ENCODE results near the gene GNAO1.

Gene GNAO1

GRCh38 chr16:56351481-56351880, 160.2 kb downstream of the GNAO1 start:
- DNase-seq, result no peak

DNA sequence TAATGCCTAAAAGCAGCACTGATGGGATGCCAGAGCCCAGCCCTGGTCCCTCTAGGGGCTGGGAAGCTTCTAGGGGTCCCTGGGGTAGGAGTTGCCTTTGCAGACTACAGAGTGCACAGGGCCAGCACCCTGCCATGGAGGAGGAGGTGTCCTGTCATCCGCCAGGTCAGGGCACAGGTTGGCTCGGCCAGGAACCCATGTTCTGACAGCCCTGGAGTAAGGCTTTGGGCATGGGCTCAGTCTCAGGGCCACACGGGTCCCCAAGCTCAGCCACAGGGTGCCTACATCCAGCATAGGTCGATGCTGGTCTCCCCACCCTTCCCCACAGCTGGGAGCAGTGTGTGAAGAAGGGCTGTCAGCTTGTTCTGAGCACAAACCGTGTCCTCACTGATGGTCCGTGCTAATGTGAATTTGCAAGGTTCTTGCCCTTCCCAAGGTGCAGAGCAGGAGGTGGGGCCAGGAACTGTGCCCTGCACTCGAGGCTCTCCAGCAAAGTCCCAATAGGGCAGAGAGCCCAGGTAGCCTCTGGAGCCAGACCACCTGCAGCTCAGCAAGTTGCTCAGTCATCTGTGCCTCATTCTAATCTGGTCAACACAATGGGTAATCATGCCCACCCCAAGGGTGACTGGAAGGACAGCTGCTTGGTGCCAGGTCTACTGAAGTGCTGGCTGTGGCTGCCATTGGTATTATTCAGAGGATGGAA, 161.2 kb downstream of the GNAO1 start:
- no peak for DNase-seq

DNA sequence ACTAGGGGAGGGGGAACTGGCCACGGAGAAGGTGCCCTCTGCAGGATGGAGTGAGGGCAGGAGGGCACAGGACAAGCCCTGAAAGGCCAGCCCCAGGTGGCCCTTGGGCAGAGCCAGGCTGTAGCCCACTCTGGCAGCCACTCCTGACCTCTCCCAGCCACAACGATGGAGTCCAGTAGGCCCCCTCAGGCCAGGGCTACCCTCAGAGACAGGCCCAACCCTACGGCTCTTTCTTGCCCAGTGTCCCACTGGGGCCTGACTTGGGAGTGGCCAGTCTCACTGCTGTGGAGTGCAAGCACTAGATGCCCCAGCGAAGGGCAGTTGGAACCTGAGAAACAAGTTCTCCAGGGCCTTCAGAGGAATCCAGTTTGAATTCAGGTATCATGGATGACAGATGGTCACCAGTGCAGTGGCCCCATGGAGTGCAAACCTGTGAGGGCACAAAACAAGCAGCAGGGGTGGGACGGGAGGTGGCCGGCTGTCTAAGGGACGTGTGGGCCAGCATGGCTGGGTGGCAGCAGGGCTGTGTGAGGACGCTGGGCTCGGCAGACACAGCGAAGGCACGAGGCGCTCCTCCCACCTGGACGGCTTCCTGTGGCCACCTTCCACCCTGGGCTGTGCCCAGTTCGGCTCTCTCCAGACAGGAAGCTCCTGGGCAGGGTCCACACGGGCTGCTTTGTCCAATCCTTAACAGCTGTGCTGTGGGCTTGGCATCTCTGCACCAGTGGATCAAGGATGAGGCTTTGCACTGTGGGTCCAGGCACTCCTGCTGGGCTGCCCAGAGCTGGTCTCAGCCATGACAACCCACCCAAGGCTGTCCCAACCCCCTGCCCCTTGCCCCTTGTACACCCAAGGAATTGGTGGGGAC, 162.0 kb downstream of the GNAO1 start:
- DNase-seq, result no peak

DNA sequence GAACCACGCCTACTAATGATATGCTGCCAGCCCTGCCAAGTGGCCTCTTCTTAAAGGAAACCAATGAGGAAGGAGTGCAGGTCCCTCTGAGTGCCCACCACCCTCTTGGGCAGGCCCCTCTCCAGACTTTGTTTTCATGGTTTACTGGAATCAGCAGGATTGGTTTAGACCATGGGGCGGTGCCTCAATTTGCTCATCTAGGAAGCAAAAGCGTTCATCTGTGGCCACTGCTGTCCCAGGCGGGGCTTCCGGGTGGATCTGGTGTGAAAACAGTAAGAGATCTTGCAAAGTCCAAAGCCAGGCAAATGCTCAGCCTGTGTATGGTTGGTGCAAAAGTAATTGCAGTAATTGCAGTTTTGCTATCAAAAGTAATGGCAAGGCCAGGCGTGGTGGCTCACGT, 162.7 kb downstream of the GNAO1 start:
- DNase-seq, result no peak

DNA sequence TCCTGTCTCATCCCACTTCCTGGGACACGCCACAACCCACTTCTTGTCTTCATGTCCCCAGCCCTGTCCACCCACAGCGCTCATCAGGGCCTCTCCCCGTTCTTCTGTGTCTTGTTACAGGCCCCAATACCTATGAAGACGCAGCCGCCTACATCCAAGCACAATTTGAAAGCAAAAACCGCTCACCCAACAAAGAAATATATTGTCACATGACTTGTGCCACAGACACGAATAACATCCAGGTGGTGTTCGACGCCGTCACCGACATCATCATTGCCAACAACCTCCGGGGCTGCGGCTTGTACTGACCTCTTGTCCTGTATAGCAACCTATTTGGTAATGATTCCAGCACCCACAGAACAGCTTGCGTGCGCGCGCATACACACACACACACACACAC, 163.5 kb downstream of the GNAO1 start:
- DNase-seq, result no peak

- no peak for DNase-seq
Measured at GRCh38 chr16:56355221-56355620, 163.9 kb downstream of the GNAO1 start.

DNA sequence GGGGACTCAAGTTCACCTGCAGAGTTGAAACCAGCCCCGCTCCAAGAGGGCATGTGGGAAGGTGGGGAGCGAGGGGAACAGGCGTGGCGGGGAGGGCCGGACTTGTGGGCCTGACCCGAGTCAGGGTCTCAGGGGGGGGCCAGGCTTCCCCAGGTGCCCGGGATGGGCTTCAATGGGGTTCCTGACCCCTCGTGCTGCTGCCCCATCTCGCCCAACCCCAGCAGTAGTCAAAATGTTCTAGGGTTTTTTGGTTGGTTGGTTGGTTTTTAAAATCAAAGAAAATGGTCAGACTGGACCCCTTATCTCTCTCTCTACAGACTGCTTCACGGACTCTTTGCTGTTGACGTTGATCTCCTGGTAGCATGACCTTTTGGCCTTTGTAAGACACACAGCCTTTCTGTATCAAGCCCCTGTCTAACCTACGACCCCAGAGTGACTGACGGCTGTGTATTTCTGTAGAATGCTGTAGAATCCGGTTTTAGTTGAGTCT, 164.5 kb downstream of the GNAO1 start:
- DNase-seq, result no peak

DNA sequence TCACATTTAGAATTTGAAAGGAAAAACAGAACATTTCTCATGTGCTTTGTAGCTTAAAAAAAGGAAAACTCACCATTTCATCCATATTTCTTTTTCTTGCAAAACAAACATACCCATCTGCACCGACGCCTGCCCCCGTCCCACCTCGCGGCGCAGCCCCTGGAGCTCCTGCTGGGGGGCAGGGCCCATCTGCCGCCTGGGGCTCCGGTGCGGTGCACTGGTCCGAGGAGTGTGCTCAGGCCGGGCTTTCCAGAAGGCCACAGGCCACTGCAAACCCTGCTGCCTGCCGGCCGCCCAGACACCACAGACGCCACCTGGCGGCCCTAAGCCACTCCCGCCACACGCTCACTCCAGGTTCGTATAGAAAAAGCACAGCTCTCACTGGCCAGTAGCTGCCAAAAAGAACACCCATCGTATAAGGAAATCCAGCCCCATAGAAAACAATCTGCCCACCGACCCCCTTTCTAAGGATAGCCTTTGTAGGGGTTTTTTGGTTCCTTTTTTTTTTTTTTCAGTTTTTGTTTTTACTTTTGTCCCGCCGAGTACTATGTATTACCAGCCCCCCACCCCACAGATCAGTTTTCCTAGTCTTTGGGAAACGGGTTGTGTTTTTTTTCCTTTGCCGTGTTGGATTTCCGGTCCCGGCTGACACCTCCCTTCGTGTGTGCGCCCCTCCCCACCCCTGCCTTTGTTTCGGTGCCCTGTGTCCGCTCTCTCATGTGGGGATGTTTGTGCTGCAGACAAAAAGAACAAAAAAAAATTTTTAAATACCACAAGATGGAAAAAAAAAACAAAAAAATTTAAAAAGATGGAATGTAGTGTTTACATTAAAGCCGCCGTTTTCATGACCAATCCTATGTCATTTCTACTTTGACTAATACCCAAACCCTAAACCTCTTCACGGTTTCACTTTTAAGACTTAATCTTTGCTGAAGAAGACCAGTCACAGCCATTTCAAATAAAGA, 165.3 kb downstream of the GNAO1 start:
- DNase-seq, result peak; percentile 23

- DNase-seq, result no peak
Measured at GRCh38 chr16:56357241-56357764, 166.0 kb downstream of the GNAO1 start.

GRCh38 chr16:56357765-56358322, 166.6 kb downstream of the GNAO1 start:
- no peak for DNase-seq

DNA sequence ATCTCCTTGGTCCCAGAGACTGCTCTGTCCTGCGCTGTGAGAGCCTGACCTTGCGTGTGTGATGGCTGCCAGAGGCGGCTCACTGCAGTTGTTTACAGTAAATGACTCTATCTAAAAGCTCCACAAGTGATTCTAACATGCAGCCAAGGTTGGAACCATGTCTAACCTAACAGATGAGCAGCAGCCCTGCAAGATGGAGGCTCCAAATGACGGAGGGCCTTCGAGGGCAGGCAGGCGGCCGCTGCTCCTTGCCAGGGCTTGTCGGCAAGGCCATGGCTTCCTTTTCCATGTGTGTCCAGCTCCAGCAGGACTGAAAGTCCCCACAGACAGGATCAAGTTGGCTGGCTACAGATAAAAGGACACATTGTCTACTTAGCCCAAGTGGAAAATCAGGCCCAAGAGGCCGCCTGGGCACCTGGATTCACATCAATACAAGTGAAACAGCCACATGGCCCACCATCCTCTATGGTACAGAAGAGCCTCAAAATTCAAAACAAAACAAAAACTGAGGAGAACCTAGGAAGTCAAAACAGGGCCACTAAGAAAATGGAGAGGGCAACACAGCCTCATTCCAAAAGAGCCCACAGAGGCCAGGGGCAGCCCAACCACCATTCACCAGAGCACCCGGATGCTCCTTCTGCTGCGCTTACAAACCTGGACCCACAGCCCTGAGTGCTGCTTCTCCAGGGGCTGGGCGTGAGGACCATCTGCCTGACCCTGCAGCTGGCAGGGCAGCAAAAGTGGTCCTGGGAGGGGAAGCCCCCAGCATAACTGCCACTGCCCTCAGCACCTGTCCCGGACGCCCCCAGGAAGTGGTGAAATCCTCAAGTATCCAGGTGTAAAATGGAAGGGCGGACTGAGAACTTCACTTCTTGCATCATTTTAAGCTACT, 169.1 kb downstream of the GNAO1 start:
- DNase-seq, result no peak

DNA sequence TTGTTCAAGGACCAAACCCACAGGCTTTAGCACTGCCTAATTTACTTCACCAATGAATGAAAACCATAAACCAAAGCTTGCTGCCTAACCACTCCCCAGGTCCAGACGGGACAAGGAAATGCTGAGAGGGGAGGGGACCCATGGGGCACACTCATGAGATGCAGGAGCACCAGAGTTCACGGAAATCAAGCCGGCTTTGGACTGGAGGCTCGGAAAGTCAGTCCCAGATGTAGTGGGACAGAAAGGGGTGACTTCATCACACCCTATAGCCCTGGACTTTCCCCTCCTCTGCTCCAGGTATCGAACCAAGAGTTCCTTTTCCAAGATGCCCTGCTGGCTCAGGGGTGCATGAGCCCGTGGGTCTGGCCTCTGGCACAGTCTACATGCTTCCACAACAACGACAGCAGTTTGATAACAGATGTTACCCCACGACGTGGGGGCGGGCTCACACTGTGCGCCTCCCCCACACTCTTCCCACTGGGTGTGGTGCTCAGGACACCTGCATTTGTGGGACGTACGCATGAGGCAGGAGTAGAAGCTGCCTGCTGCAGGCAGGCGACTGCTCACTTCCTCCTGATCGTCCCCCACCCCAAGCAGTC, 170.9 kb downstream of the GNAO1 start:
- no peak for DNase-seq

- no peak for DNase-seq
Measured at GRCh38 chr16:56362706-56363105, 171.4 kb downstream of the GNAO1 start.

DNA sequence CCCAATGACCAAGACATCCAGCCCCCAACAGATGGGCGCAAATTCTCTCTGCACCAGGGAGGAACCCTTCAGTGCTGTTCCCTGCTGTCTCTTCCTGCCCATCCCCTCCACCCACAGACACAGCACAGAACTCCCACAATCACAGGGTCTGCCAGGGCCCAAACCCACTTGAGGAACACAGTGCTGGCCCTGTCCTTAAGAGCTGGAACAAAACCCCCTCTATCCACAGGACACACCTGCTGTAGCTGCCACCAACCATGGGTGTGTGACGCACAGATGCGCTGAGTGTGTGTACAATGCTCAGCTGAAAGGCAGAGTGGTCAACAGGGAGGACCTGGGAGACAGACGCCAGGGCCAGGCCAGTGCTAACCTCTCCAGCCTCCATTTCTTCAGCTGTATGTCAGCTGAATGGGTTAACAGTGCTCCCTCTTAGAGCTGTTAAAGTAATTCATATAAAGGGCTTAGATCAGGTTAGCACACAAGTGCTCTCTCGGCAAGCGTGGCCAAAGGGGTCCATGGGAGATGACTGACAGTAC, 172.0 kb downstream of the GNAO1 start:
- no peak for DNase-seq

DNA sequence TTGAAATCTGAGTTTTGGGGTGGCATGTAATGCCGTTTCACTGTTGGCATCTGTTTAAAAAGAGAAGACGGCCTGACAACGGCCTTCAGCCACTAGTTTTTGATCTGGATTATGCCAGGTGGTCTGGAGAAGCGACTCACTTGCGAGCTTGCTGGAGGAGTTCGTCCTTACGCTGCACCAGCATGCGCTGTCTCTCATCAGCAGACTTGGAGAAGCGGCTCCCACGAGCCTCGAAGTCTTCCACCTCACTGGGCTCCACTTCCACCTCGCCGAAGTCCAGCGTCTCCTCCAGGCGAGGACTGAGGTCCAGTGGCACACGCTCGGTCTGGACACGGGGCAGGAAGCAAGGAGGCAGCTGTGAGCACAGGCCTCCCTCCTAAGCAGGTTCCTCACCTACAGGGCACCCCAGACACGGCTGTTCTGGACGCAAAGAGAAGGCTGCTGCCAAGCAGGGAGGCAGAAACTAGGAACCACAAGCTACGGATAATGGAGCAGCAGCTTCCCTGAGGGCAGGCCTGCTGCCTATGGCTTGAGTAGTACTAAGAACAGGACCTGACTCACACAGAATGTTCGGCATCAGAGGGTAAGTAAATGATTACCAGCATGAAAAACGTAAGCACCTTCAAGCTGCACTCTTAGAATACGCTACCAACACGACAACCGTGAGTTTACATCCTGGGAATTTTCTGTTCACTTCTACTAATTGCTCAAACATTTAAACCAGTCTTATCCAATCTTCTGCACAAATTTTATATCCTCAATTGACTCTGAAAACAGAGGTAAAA, 172.7 kb downstream of the GNAO1 start:
- no peak for DNase-seq

DNA sequence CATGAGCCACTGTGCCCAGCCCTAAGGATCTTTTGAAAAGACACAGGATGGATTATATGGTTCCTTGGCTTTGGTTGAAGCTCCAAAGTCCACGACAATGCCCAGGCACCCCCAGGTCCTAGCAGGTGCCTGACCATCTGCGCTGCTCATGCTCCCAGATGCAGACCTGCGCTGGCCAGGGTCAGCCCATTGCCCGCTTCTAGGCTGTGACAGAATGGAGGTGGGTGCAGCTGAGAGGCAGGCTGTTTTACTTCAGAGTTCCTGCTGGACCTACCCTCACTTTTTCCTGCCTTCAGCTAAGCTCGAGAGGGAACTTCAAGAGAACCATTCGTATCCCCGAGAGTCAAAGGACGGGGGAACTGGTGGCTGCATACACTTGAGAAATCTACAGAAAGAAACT, 173.6 kb downstream of the GNAO1 start:
- DNase-seq, result no peak

DNA sequence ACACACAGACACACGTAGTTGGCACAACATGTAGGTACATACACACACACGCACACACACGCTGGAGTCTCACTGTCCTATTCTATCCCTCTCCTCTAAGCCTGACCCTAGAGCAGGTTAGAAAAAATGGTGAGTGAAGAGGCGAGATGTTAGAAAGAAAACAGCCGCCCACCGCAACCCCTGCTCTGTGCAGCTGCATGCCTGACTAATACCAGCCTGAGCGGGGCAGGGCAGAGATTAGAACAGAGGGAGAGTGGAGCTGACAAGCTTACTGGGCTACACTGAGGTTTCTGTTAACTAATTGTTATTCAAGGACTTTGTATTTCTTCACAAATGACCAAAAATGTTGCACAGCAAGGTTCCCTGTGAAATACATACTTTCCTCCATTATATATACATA, 174.3 kb downstream of the GNAO1 start:
- no peak for DNase-seq

GRCh38 chr16:56366945-56367344, 175.7 kb downstream of the GNAO1 start:
- no peak for DNase-seq

GRCh38 chr16:56367764-56368163, 176.5 kb downstream of the GNAO1 start:
- no peak for DNase-seq

GRCh38 chr16:56368545-56368944, 177.3 kb downstream of the GNAO1 start:
- DNase-seq, result no peak

All from activated gamma-delta T cell (primary cell).